Fibroblast of villous mesenchyme (primary cell): ENCODE measurements around the gene OTOGL. TPM values are rescaled to one million over a fixed set of nuclear protein-coding genes. Genes with fewer than 3 reads are reported as not detected.
"Not testable (repeated sequence)": the region's sequence is repeated elsewhere in the genome, so short reads cannot be mapped to it uniquely, and the experiment has no call there.

Source experiments
- DNase-seq: peaks from one replicate; pipeline ENCODE4 v3.0.0-alpha.2; 2010; ENCODE audit warnings: low read depth
- H3K4me3 ChIP-seq: 2 replicates; pipeline ENCODE4 v1.5.1; 2011; ENCODE audit warnings: low read depth, mild to moderate bottlenecking, low read length
- total RNA-seq: library from RNA; depleted of rRNA; stranded (reverse); fragments of >200 nt; gene quantifications from 2 replicates; pipeline ENCODE4 v1.2.3, GENCODE V29; 2012
- TF ChIP-seq, protein P1 (sequence below): IDR thresholded peaks from 2 replicates; pipeline ENCODE4 v1.5.1; 2012; ENCODE audit warnings: low read depth, mild to moderate bottlenecking, low read length; ENCODE audit not compliant: insufficient read depth

Gene OTOGL
- total RNA-seq, 1 donor = under 0.01 TPM

DNA sequence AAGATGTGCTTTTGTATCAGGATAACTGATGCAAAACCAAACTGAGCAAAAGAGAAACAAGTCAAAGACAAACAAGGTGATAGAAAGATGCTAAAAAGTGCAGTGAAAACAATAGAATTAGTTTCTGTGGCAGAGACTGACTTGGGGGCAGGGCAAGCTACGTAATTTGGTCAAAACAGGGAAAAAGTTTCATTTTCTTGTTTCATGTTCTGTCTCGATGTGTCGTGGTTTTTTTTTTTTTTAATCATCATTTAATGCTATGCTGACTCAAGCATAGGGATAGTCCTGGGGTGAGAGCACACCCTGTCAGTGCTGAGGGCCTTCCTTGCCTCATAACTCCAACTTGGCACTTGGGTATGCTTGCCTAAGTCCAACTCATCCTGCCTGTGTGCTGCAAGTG, 200.6 kb downstream of the OTOGL start:
- TF ChIP-seq, protein P1, sequence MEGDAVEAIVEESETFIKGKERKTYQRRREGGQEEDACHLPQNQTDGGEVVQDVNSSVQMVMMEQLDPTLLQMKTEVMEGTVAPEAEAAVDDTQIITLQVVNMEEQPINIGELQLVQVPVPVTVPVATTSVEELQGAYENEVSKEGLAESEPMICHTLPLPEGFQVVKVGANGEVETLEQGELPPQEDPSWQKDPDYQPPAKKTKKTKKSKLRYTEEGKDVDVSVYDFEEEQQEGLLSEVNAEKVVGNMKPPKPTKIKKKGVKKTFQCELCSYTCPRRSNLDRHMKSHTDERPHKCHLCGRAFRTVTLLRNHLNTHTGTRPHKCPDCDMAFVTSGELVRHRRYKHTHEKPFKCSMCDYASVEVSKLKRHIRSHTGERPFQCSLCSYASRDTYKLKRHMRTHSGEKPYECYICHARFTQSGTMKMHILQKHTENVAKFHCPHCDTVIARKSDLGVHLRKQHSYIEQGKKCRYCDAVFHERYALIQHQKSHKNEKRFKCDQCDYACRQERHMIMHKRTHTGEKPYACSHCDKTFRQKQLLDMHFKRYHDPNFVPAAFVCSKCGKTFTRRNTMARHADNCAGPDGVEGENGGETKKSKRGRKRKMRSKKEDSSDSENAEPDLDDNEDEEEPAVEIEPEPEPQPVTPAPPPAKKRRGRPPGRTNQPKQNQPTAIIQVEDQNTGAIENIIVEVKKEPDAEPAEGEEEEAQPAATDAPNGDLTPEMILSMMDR = no peak
- no peak for DNase-seq
- H3K4me3 ChIP-seq = no peak overlapping the region

DNA sequence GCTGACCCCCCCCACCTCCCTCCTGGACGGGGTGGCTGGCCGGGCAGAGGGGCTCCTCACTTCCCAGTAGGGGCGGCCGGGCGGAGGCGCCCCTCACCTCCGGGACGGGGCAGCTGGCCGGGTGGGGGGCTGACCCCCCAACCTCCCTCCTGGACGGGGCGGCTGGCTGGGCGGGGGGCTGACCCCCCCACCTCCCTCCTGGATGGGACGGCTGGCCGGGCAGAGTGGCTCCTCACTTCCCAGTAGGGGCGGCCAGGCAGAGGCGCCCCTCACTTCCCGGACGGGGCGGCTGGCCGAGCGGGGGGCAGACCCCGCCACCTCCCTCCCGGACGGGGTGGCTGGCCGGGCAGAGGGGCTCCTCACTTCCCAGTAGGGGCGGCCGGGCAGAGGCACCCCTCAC, 208.1 kb downstream of the OTOGL start:
- not testable (repeated sequence) for DNase-seq, H3K4me3 ChIP-seq

DNA sequence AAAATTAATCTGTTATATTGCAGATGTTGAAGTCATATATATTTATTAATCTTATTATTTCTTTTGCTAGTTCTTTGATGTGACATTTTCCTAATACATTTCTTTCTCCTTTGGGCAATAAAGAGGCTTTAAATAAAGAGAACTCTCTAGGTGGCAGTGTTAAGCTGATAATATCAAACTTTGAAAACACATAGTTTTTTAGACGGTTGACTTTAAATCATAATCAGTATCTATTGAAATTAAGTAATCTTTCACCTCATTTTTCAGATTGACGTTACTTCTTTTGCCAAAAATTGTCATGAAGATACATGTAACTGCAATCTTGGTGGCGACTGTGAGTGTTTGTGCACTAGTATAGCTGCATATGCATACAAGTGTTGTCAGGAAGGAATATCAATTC, 213.9 kb downstream of the OTOGL start:
- no peak overlapping the region for H3K4me3 ChIP-seq
- TF ChIP-seq, protein P1 = no peak
- no peak for DNase-seq

DNA sequence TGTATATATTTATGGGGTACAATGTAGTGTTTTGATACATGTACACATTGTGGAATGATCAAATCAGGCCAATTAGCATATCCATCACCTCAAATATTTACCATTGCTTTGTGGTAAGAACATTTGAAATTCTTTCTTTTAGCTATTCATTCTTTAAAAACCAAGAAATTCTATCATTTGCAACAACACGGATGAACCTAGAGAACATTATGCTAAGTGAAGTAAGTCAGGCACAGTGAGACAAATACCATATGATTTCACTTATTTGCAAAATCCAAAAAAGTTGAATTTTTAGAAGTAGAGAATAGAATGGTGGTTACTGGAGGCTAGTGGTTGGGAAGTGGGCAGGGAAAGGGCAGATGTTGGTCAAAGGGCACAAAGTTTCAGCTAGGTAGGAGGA, 215.4 kb downstream of the OTOGL start:
- no peak for DNase-seq
- TF ChIP-seq, protein P1 = no peak
- no peak overlapping the region for H3K4me3 ChIP-seq

DNA sequence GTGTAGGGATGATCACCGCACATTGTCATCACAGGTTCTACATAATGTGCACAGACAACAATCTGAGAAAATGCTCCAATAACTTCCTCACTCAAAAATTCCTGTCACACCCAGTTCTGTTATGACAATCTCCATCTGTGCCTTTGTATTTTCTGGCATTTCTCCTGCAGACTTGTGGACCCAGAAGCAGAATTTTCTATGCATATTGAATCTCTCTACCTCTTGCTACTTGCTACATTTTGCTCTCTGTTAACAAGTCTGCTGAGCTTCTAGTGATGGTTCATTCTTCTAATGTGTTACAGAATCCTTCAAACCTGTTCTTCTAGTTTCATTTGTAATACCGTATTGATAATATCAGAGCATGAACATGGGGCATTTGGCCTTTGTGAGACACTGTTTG, 216.9 kb downstream of the OTOGL start:
- TF ChIP-seq, protein P1 = no peak
- DNase-seq = no peak
- no peak overlapping the region for H3K4me3 ChIP-seq

DNA sequence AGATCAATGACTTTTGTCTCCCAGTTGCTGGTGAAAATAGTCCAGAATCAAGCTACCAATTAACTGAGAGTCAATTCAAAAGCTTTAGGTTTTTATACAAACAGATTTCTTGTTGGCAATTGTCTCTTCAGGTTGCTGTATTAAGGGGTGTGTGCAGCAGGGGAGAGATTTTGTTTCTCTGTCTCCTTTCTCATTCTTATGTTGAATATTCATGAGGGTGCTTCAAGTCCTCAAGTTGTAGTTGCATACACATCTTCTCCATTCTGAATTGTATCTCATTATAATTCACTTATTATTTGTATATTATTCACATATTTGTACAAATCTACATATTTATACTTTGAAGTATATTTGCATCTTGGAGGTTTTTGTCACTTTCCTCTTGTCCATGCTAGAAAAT, 218.0 kb downstream of the OTOGL start:
- TF ChIP-seq, protein P1 = no peak
- H3K4me3 ChIP-seq = no peak overlapping the region
- DNase-seq = no peak

DNA sequence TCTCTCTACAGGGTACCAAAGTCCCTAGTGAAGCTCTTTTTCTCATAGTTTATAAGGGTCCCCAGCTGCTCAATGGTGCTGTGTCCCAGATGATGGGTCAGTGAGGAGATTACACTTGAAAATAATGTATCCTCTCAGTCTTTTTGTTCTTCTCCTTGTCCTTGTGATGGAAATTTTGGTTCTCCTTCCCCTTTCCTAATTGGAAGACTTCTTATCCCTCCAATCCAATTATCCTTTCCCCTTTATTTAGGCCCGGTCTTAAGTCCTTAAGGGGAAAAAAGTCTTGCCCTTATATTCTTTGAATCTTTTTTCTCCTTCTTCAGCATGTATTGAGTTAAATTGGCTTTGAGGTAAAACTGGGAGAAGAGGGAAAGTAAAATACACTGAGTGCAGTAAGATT, 218.6 kb downstream of the OTOGL start:
- TF ChIP-seq, protein P1 = no peak
- no peak overlapping the region for H3K4me3 ChIP-seq
- no peak for DNase-seq
